Stimulated activated CD4-positive, alpha-beta T cell treated with anti-CD3 and anti-CD28 coated beads, Interleukin-12 subunit alpha, Interleukin-12 subunit beta, amount 100 ng/mL, for 24 hours (primary cell): ENCODE results near the gene DZIP1L.
A peak's percentile ranks its signal among the peaks of the same experiment; 100 is the strongest.
"Not testable (repeated sequence)": the region's sequence is repeated elsewhere in the genome, so short reads cannot be mapped to it uniquely, and the experiment has no call there.

Experiments used
- DNase-seq, 2 experiments: peaks; one replicate each; pipeline ENCODE4 v3.0.0-alpha.2; 2020; ENCODE audit warnings: low read depth in 2 of 2

DZIP1L gene, protein sequence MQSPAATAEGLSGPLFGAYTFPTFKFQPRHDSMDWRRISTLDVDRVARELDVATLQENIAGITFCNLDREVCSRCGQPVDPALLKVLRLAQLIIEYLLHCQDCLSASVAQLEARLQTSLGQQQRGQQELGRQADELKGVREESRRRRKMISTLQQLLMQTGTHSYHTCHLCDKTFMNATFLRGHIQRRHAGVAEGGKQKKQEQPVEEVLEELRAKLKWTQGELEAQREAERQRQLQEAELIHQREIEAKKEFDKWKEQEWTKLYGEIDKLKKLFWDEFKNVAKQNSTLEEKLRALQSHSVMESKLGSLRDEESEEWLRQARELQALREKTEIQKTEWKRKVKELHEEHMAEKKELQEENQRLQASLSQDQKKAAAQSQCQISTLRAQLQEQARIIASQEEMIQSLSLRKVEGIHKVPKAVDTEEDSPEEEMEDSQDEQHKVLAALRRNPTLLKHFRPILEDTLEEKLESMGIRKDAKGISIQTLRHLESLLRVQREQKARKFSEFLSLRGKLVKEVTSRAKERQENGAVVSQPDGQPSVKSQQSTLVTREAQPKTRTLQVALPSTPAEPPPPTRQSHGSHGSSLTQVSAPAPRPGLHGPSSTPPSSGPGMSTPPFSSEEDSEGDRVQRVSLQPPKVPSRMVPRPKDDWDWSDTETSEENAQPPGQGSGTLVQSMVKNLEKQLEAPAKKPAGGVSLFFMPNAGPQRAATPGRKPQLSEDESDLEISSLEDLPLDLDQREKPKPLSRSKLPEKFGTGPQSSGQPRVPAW

DNA sequence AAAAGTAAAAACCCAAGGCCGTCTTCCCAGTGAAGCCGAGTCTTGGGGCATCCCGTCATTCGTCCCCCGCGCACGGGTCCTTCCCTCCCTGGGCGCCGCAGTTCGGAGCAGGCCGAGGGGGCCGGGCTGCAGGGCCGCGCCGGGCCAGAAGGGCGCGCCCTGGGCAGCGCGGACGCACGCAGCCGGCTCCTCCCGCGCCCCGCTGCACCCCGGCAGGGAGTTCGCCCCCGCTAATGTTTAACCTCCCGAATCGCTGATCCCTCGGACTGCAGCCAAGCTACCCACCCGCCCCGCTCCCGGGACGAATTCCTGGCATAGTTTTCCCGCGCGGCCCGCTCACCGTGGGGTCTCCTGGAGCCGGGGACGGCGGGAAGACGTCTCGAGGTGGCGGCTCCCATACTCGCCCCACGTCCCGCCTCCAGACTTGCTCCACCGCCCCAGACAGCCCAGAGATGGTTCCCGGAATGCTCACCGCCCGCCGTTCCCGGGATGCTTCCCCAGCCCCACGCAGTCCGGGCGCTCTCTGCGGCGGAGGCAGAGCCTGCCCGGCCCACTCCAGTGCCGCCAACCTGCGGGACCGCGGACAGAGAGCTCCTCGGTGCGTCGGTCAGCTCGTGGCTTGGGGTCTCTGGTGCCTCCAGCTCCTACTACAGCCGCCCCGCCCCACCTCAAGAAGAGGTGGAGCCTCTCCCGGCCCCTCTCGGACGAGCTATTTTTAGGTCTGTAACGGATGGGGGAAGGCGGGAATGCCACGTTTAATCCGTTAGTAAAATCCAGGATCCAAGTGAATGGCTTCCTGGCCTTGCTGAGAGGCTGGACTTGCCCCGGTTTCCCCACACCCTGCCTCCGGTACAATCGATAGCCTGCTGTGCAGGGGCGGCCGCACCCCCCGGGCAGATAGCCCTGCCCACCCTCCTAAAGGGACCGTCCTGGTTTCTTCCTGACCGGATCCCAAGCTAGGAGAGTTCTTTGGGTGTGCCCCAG is at the start of gene DZIP1L:
DZIP1L (minus strand) TSS at position 621 of the 984 bp plus-strand sequence. CDS start 11,637 bp downstream, outside the sequence.
- DNase-seq, result peak in 1 of 2 experiments; percentile 21

DNA sequence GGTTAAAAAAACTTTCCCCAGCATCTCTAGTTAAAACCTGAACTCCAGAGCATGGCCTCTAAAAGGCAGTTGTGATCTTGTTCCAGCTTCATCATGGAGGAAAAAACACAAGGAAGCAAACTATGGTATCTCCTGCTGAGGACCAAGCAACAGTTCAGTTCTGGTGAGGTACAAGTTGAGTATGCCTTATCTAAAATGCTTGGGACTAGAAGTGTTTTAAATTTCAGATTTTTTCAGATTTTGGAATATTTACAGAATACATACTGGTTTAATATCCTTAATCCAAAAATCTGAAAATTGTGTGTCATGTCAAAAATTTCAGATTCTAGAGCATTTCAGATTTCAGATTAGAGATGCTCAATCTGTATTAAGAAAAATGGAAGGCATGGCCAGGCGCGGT is 49.7 kb upstream of the DZIP1L start:
- DNase-seq, result no peak

DNA sequence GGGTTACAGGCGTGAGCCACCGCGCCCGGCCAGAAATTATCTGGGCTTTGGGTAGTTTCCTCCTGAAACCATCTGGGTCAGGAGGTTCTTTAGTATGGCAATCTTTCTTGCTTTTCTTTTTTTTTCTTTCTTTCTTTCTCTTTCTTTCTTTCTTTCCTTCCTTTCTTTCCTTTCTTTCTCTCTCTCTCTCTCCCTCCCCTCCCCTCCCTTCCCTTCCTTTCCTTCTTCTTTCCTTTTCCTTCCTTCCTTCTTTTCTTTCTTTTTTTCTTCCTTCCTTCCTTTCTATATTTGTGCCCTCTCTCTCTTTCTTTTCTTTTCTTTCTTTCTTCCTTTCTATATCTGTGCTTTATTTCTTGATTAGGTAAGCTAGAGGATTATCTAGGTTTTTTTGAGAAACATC is 42.3 kb upstream of the DZIP1L start:
- DNase-seq, result no peak

DNA sequence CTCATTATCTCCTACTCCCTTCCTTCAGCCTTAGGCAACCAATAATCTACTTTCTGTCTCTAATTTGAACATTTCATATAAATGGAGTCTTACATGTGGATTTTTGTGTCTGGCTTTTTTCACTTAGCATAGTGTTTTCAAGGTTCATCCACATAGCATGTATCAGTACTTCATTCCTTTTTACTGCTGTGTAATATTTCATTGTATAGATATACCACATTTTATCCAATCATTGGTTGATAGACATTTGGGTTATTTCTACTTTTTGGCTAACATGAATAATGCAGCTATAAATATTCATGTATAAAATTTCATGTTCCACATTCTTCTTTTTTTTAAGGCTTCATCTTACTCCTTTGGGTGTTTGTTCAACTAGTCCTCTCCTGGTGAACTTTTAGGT is 39.1 kb upstream of the DZIP1L start:
- no peak for DNase-seq

DNA sequence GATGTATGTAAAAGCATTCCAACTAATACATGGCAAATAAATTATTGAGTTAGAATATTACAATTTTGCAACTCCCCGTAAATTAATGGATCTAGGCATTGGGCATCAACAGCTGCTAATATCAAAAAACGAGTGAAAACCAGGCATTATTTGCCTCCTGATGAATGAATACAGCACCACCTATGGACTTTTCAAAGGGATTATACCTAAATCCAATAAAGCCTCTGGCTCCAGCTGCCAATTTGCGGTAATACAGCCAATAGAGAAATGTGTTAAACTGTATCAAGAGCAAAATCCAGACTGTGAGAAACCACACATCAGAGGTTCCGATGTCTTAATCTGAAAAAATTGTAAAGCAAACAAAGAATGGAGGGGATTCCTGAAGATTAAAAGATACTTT is 33.1 kb upstream of the DZIP1L start:
- no peak for DNase-seq

DNA sequence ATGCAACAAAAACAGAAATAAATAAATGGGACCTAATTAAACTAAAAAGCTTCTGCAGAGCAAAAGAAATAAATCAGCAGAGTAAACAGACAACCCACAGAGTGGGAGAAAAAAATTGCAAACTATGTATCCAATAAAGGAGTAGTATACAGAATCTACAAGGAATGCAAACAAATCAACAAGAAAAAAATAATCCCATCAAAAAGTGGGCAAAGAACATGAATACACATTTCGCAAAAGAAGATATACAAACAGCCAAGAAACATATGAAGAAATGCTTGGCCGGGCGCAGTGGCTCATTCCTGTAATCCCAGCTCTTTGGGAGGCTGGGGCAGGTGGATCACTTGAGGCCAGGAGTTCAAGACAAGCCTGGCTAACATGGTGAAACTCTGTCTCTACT is 26.8 kb upstream of the DZIP1L start:
- not testable (repeated sequence) for DNase-seq

DNA sequence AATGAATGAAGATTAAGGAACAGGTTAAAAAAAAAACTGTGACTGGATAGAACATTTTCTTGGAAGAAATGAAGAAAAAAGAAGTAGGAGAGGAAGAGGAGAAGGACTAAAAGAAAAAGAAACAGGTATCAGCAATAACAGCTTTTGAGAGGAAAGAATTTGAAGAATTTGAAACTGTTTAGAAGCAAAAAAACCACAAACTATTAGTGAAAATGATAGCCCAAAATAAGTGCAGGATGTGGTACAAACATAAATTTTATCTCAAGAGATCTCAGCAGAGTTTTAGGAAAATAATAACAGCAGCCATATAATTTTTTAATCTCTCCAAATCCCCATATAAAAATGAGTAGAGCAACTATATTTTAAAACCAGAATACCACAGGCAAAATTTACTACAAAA is 25.5 kb upstream of the DZIP1L start:
- DNase-seq, result no peak

DNA sequence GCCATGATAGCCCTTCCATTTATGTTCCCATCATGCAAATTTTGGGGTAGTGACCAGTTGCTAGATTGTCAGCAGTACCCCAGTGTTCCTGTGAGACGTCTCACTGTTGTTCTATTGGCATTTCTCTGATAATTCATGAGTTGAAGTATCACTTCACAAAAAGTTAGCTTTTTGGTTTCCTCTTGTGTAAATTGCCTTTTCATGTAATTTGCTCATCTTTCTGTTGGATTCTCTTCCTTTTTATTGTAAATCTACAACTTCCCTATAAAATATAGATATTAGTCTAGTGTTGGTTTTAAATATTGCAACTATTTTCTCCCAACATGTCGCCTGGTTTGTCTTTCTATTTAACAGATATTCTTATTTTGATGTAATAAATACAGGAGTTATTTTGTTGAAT is 24.3 kb upstream of the DZIP1L start:
- DNase-seq, result no peak

DNA sequence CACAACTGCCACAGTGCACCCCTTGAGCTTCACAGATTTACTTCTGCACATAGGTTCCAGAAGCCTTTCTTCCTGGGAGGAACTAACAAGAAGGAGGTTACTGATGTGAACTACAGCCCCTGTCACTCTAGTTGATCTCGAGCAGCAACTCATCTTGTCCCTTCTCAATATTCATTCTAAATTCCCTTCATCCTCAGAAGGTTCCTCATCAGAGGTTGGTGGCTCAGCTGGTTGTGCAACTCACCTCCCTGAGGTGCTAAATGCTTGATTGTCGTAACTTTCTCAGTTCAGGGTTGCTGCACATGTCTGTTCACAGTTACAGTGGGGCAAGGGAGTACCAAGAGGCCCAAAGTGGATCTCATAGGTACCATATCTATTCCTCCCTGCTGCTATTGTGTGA is 22.5 kb upstream of the DZIP1L start:
- no peak for DNase-seq

DNA sequence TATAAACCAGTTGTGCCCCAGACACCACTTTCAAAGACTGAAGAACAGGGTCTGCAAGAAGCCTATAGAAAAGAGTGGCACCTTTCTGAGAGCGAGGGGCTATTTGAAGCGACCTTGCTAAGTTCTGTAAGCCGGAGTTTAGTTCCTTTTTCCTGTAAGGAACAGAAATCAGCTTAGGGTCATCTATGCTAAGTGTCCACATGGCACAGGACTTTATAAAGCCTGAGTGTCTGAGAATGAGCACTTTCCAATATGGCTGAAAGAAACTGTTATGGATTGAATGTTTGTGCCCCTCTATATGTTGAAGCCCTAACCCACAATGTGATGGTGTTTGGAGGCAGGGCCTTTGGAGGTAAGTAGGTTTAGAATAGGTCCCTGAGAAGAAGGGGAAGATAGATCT is 20.8 kb upstream of the DZIP1L start:
- DNase-seq, result no peak

DNA sequence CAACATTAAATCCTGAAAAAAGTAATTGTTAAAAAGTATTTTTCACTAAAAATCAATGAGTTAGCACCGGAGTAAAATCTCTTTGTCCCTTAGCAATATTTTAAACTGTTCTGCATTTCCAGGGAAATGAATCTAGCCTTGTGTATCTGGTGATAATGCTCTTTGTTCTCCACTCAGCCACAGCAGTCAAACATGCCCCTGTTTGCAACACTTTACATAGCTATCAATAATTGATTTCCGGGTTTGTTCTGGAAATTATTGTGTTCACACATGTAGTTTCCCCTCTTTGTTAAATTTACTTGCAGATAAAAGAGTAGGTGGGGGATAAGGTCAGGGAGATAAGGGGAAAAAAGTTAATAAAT is 20.4 kb upstream of the DZIP1L start:
- DNase-seq, result no peak

DNA sequence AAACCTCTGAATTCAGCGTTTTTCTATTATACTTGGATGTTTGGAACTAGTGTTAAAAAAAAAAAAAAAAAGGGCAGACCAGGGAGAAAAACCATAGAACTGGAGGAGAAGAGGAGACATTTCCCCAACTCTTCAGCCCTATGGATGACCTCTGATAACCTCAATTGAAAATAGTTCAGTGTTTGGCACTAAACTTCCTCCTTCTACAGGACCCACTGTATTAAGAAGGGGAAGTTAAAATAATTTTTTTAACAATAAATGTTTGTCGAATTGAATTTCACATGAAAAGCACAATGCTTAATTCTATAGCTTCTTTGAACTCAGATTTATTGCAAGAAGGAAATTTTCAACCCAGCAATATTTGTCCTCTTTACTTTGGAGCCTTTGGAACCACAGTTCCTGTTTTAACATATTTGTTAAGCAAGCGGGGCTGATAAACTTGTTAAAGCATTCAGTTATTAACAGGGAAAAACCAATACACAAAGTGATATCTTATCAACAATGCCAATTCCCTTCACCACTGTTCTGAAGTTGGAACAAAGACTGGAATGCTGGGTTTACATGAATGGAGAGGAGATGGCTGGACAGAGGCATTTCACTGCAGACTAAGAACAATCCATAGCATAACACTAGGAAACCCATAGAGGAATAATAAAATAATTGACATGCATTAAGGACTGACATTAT is 19.9 kb upstream of the DZIP1L start:
- DNase-seq, result no peak

DNA sequence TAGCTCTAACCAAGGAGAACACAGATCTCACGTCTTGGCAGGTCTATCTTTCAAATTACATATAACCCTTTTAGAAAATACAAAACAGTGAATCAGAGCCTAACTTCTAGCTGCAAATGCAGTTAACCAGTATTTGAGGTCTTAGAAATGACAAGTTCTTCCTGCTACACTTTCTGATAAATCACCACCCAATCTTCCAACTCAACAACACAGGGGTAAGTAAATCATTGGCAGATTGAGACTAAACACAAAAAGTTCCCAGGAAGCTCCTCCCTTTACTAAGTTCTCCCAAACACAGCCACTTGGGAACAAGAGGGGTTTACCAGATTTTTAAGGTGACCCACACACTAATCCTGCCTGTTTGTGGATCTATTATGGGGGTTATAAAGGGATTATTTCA is 16.8 kb upstream of the DZIP1L start, which contains the start of gene A4GNT:
A4GNT (minus strand) TSS at position 152 of the 400 bp plus-strand sequence. CDS start 1,134 bp downstream, outside the sequence.
- no peak for DNase-seq

DNA sequence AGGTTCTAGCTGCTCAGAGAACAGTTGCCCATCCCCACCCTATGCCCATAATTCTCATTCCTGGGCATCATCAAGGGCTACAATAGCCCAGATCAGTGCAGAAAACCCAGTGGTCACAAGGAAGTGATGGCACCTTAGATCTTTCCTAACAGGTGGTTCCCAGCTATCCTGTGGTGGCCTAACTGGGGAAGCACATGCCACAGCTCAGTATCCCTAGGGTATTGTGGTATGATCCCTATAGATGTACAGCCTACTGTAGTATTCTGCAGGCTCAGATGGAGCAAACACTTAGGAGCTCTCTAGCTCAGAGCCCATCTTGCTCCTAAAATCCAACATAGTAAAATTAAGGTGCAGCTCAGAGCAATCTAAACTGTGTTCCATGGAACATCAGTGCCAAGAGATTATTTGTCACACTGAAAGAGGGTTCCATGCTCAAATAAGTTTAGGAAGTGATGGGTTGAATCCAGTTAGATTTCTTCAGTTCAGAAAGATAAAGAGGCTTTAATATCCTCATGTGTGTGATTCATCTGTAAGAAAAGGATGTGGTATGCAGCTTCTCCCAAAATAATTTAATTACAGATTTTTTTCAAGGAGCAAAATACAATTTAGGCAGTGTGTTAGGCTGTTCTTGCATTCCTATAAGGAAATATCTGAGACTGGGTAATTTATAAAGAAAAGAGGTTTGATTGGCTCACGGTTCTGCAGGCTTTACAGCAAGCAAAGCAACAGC is 12.4 kb upstream of the DZIP1L start:
- no peak for DNase-seq

DNA sequence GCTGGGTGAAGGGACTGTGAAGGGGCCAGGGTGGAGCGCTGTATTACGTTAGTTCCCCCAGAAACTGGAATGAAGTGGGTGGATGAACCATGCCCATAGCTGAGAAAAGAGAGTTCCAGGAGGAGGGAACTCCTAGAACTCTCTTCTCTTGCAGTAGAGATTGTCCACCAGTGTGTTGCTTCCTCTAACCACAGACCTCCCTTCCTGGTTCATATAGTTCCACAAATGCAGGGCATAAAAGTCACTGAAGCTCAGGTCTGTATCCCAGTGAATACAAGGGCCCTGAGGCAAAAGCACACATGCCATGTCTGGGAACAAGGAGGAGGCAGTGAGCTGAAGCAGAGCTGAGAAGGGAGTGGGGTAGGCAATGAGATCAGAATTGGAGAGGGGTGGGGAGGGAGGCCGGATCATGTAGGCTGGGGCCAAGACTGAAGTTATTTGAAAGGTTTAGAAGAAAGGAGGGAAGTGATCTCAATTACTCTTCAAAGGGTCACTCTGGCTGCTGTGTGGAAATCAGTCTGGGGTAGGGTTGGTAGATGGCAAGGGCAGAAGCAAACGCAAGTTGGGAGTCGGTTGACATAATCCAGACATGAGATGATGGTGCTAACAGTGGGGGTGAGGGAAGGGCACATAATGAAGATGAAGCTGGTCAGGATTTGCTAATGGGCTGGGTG is 10.3 kb upstream of the DZIP1L start:
- no peak for DNase-seq

DNA sequence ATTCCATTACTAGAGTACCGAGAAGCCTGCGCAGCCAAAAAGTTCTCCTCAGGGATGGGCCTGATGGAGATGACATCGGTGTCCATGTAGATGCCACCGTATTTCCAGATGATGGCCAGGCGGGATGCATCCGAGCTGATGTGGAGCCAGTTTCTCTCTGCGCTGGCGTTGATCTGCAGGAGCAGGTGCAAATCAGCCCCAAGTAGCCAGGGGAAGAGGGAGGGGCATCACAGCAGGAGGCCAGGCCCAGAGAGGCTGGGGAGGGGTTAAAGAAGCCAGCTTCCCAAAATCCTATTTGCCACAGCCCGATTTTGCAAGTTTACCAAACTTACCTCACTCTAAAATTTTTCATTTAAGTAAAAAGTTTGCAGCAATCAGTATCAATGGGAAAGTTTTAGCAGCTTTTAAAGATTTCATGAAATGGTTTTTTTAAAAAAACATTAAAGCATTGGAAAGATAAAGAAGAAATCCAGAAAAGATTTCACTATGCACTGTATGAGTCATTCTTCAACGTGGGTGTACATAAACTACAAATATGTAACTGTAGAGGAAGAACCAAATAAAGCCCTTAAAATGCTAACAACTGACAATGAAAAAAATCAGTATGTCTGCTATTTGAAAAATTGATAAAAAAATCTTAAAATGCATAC is 9.4 kb upstream of the DZIP1L start:
- DNase-seq, result no peak

DNA sequence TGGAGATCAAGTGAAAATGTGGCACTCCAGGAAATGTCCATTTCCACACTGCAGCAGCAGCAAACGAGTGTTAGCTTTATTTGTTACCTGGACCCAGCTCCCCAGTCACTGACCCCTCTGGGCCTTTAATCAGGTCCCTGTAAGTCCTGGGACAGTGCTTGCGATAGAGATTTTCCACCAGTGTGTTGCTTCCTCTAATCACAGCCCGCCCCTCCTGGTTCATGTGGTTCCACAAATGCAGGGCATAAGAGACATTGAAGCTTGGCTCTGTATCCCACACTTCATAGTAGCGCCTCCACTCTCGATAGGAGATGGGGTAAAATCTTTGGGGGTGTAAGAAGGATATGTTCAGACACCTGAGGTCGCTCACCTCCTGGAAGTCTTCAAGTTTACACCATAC is 8.8 kb upstream of the DZIP1L start:
- no peak for DNase-seq

DNA sequence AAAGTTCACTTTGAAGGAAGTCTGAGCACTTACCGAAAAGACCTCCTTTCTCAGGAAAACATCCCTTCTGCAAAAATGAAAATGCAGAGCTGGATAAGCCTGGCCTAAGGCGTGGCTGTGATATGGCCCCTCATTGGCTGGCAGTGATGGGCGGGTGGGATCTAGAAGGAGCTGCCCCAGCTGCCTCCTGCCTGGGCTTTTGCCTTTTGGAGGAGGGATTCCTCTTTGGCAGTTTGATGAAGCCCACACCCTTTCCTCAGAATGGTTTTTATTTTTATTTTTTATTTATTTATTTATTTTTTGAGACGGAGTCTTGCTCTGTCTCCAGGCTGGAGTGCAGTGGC is 4.0 kb upstream of the DZIP1L start:
- DNase-seq, result no peak

DNA sequence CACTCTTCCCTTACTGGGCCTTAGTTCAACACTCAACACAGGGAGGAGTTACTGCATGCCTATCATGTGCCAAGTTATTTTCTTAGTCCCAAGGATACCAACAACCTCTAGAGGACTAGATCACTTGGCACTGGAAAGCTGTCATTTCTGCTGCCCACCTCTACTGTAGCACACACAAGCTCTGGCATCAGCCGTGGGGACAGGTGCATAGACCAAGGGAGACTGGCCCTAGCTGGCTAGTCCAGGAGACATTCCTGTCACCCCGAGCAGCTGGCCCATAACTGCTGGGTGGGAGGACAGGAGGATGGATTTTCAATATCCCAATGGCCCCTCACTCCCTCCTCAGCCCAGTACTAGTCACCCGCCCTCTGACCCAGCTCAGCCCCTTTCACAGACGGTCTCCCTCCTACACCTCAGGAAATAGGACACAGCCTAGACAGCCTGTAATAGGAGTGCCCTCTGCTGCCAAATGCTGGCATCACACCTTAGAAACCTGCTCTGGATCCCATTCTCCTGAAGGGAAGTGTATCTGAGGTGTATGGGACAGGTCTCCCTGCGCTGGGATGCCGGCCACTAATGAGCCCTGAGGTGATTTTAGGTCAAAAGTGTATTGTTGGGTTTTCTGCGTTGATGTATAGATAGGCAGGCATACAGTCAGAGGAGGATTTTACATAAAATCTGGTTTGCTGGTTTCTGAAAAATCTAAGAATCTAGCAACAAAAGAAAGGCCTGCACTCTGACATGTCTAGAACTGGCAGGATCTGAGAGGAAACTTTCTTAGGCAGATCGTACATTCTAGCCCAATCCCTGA is 3.4 kb upstream of the DZIP1L start:
- DNase-seq, result peak; percentile 13 to 65
